ENCODE measurements around the gene DTNA.

DNA sequence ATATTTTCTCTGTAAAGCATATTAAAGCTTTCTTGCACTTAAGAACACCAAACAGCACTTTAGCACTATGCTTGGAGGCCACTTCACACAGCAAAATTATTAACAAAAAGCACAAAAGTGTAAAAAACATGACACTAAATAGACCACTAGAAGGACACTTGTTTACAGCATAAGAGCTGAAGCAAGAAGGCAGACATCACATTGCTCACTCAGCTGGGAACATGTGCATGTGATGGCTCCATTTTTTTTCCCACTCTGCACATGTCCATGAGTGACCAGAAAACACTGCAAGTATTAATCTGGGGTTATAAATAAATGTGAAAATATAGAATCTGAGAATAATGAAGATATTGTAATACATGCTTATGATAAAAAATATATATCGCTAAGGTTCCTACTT is 228.0 kb downstream of the DTNA start:
- no peak for TF ChIP-seq CTCF (optimal IDR thresholded peaks at IDR 0.05 in 1 of 3, IDR thresholded peaks at IDR 0.05 in 1 of 3, conservative IDR thresholded peaks at IDR 0.05 in 1 of 3; ENCODE audit: extremely low read depth in 1 of 3, insufficient read depth in 2 of 3, low read length in 3 of 3)
- TF ChIP-seq EZH2 (IDR thresholded peaks at IDR 0.05; ENCODE audit: low read length), result no peak
